ENCODE data around the gene SLC12A4.

SLC12A4 gene

DNA sequence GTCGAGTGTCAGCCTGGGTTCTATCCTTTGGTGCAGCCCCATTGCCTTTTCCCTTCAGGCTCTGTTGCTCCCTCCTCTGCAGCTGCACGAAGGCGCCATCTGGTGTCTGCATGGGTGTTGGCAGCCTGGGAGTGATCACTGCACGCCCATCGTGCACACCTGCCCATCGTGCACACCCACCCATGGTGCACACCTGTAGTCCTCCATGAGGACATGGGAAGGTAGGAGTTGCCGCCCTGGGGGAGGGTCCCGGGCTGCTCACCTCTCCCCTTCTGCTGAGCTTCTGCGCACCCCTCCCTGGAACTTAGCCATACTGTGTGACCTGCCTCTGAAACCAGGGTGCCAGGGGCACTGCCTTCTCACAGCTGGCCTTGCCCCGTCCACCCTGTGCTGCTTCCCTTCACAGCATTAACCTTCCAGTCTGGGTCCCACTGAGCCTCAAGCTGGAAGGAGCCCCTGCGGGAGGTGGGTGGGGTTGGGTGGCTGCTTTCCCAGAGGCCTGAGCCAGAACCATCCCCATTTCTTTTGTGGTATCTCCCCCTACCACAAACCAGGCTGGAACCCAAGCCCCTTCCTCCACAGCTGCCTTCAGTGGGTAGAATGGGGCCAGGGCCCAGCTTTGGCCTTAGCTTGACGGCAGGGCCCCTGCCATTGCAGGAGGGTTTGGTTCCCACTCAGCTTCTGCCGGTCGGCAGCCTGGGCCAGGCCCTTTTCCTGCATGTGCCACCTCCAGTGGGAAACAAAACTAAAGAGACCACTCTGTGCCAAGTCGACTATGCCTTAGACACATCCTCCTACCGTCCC lies 39.7 kb downstream of the SLC12A4 start:
- Mint-ChIP-seq H3K27ac (no peak overlapping the region), H3K36me3 (ENCODE audit: low read depth) (no peaks in the 10 kb centered on the region), H3K4me1 (peaks cover under 1% of the 10 kb centered on the region), H3K4me3 (no peak overlapping the region), H3K9me3 (no peaks in the 10 kb centered on the region), H3K27me3 (ENCODE audit: low read depth) (no peaks in the 10 kb centered on the region)
- TF ChIP-seq, protein P1, sequence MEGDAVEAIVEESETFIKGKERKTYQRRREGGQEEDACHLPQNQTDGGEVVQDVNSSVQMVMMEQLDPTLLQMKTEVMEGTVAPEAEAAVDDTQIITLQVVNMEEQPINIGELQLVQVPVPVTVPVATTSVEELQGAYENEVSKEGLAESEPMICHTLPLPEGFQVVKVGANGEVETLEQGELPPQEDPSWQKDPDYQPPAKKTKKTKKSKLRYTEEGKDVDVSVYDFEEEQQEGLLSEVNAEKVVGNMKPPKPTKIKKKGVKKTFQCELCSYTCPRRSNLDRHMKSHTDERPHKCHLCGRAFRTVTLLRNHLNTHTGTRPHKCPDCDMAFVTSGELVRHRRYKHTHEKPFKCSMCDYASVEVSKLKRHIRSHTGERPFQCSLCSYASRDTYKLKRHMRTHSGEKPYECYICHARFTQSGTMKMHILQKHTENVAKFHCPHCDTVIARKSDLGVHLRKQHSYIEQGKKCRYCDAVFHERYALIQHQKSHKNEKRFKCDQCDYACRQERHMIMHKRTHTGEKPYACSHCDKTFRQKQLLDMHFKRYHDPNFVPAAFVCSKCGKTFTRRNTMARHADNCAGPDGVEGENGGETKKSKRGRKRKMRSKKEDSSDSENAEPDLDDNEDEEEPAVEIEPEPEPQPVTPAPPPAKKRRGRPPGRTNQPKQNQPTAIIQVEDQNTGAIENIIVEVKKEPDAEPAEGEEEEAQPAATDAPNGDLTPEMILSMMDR (IDR thresholded peaks at IDR 0.05; ENCODE audit: unreplicated experiment in 3 of 3), result peak; percentile 73 to 83 (median 80)

DNA sequence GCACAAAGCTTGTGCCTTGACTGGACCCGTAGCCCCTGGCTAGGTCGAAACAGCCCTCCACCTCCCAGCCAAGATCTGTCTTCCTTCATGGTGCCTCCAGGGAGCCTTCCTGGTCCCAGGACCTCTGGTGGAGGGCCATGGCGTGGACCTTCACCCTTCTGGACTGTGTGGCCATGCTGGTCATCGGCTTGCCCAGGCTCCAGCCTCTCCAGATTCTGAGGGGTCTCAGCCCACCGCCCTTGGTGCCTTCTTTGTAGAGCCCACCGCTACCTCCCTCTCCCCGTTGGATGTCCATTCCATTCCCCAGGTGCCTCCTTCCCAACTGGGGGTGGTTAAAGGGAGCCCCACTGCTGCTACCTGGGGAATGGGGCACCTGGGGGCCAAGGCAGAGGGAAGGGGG lies 40.3 kb downstream of the SLC12A4 start:
- Mint-ChIP-seq H3K4me1 (peaks cover 1% of the 10 kb centered on the region), H3K9me3 (no peaks in the 10 kb centered on the region), H3K27ac (no peak overlapping the region), H3K4me3 (no peak overlapping the region), H3K27me3 (ENCODE audit: low read depth) (no peaks in the 10 kb centered on the region), H3K36me3 (ENCODE audit: low read depth) (no peaks in the 10 kb centered on the region)
- TF ChIP-seq, protein P1 (IDR thresholded peaks at IDR 0.05; ENCODE audit: unreplicated experiment in 3 of 3), result no peak

DNA sequence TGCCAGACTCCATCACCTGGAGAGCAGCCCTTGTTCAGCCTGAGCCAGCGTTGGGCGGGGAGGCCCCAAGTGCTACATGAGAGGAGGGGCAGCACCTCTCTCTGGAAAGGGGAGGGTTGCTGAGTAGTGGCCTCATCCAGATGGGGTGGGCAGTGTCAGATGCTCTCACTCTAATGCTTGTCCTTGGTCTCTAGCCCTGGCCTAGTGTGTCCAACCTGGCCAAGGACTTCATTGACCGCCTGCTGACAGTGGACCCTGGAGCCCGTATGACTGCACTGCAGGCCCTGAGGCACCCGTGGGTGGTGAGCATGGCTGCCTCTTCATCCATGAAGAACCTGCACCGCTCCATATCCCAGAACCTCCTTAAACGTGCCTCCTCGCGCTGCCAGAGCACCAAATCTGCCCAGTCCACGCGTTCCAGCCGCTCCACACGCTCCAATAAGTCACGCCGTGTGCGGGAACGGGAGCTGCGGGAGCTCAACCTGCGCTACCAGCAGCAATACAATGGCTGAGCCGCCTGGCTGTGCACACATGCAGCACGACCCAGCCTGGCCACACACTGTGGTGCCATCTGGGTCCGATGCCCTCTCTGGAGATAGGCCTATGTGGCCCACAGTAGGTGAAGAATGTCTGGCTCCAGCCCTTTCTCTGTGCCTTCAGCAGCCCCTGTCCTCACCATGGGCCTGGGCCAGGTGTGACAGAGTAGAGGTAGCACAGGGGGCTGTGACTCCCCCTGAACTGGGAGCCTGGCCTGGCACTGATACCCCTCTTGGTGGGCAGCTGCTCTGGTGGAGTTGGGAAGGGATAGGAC lies 41.1 kb downstream of the SLC12A4 start:
- TF ChIP-seq, protein P1 (IDR thresholded peaks at IDR 0.05; ENCODE audit: unreplicated experiment in 3 of 3), result no peak
- H3K4me1 Mint-ChIP-seq, result peaks cover 5% of the 10 kb centered on the region
- no peak overlapping the region for H3K4me3 Mint-ChIP-seq
- H3K9me3 Mint-ChIP-seq, result no peaks in the 10 kb centered on the region
- no peaks in the 10 kb centered on the region for H3K36me3 Mint-ChIP-seq (ENCODE audit: low read depth)
- no peaks in the 10 kb centered on the region for H3K27me3 Mint-ChIP-seq (ENCODE audit: low read depth)
- no peak overlapping the region for H3K27ac Mint-ChIP-seq

DNA sequence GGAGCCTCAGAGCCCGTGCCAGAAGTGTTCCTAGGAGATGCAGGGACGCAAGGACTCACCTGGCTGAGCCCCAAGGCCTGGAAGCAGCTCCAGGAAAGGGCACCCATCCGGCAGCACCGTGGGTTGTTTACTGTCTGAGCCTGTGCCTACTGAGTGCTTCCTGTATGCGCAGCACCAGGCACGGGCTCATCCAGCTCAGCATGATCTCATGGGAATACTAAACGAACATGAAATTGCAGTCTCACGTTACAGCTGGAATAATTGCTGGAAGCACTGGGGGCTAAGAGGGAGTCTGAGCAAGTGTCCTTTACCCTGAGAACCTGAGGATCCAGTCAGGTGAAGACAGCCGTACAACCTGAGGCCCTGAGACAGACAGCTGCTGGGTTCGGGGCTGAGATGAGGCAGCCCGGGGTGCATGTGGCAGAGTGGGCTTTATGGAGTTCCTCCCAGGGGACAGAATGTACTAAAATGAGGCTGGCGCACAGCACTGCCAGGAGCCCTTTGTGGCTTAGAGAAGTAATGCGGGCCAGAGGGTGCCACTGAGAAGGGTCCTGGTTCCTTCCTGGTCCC lies 42.2 kb downstream of the SLC12A4 start:
- Mint-ChIP-seq H3K27me3 (ENCODE audit: low read depth) (no peaks in the 10 kb centered on the region), H3K4me3 (no peak overlapping the region), H3K4me1 (peaks cover 5% of the 10 kb centered on the region), H3K36me3 (ENCODE audit: low read depth) (no peaks in the 10 kb centered on the region), H3K27ac (no peak overlapping the region), H3K9me3 (no peaks in the 10 kb centered on the region)
- TF ChIP-seq, protein P1 (IDR thresholded peaks at IDR 0.05; ENCODE audit: unreplicated experiment in 3 of 3), result no peak

DNA sequence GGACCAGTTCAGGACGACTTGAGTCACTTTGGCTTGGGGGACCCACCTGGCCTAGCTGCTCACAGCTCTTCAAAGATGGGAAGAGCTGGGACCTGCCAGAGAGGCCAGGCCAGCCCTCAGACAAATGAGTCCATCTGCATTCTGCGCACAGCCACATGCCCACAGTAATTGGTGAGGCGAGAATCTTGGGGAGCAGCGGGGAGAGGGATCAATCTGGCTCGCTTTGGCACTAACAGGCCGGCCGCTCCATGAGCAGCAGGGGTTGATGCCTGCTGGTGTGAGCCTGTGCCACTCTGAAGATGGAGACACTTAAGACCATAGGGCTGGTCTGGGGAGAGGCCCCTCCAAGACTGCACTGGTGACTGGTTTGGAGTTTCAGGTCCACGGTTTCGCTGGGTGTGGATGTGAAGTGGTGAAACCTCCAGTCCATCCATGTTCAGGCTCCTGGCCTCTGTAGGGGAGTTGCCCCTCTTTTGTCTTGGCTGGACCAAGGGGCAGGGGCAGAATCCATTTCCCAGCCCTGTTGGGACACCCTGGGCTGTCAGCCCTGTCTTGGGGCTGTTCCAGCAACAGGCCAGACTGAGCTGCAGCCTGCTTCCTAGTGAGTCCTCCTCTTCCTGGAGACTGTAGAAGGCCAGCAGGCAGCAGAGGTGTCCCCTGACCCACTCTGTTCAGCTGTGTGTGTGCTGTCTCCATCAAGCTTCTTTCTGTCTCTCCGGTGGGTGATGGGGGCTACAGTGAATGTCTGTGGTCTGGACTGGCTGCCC lies 44.1 kb downstream of the SLC12A4 start:
- no peaks in the 10 kb centered on the region for H3K9me3 Mint-ChIP-seq
- no peak overlapping the region for H3K27ac Mint-ChIP-seq
- H3K4me3 Mint-ChIP-seq, result no peak overlapping the region
- H3K27me3 Mint-ChIP-seq (ENCODE audit: low read depth), result no peaks in the 10 kb centered on the region
- H3K4me1 Mint-ChIP-seq, result peaks cover 5% of the 10 kb centered on the region
- no peaks in the 10 kb centered on the region for H3K36me3 Mint-ChIP-seq (ENCODE audit: low read depth)
- TF ChIP-seq, protein P1 (IDR thresholded peaks at IDR 0.05; ENCODE audit: unreplicated experiment in 3 of 3), result no peak
